Caco-2 (cell line): ENCODE data around the gene PDPN. TPM values are rescaled to one million over a fixed set of nuclear protein-coding genes. Genes with fewer than 3 reads are reported as not detected.

ENCODE experiments used
- BruUV-seq: library from RNA; stranded (reverse); fragments of 400-500 nt; replicated peaks from 2 replicates; lab custom pipeline; 2021; lab: Mats Ljungman, UMichigan
- CTCF ChIA-PET: fragments of 300-600 bp; sonication (Branson Sonifier 250); formaldehyde crosslinking; loops from one replicate; lab custom pipeline; 2022; ENCODE audit warnings: antibody characterized with exemption; lab: Charles Lee
- POLR2A ChIA-PET: fragments of 300-600 bp; sonication (Branson Sonifier 250); formaldehyde crosslinking; loops from one replicate; lab custom pipeline; 2022; ENCODE audit warnings: antibody characterized with exemption; lab: Charles Lee
- DNase-seq, 2 experiments: peaks; one replicate each; pipeline versions ENCODE4 v3.0.0 to v3.0.0-alpha.2; 2020 to 2022
- H3K27me3 ChIP-seq: replicated peaks from 2 replicates; pipeline ENCODE4 v1.6.0; 2011; ENCODE audit warnings: low read length; ENCODE audit not compliant: control insufficient read depth, insufficient read depth
- H3K36me3 ChIP-seq: 2 replicates; pipeline ENCODE4 v1.5.1; 2011; ENCODE audit warnings: low read length; ENCODE audit not compliant: control insufficient read depth, insufficient read depth
- H3K4me1 ChIP-seq: fragments of 250-450 bp; sonication (Bioruptor Pico); 2 replicates; pipeline ENCODE4 v1.5.1; 2020; ENCODE audit warnings: mild to moderate bottlenecking
- H3K4me3 ChIP-seq: 2 replicates; pipeline ENCODE4 v1.5.1; 2011; ENCODE audit warnings: low read depth, mild to moderate bottlenecking, control low read depth, low read length
- H3K9me3 ChIP-seq: fragments of 250-450 bp; sonication (Bioruptor Pico); 2 replicates; pipeline ENCODE4 v1.5.1; 2020; ENCODE audit warnings: mild to moderate bottlenecking, moderate library complexity
- H3K27ac Mint-ChIP-seq: one replicate; pipeline ENCODE4 v1.8.0; 2022; ENCODE audit warnings: mixed read lengths; ENCODE audit not compliant: unreplicated experiment
- H3K27me3 Mint-ChIP-seq: one replicate; pipeline ENCODE4 v1.8.0; 2022; ENCODE audit warnings: mixed read lengths; ENCODE audit not compliant: insufficient read depth, unreplicated experiment
- H3K36me3 Mint-ChIP-seq: one replicate; pipeline ENCODE4 v1.8.0; 2022; ENCODE audit warnings: mild to moderate bottlenecking, mixed read lengths; ENCODE audit not compliant: insufficient read depth, unreplicated experiment
- H3K4me1 Mint-ChIP-seq: one replicate; pipeline ENCODE4 v1.8.0; 2022; ENCODE audit warnings: low read depth, mixed read lengths; ENCODE audit not compliant: unreplicated experiment
- H3K4me3 Mint-ChIP-seq: one replicate; pipeline ENCODE4 v1.8.0; 2022; ENCODE audit warnings: mild to moderate bottlenecking, moderate library complexity, mixed read lengths; ENCODE audit not compliant: unreplicated experiment
- H3K9me3 Mint-ChIP-seq: one replicate; pipeline ENCODE4 v1.8.0; 2022; ENCODE audit warnings: mixed read lengths; ENCODE audit not compliant: unreplicated experiment
- intact Hi-C: fragments of 100-400 bp; cut with micrococcal nuclease; formaldehyde crosslinking; loops from one replicate; pipeline ENCODE4 v1.10.0; 2022; ENCODE audit not compliant: unreplicated experiment
- total RNA-seq: library from RNA; stranded (reverse); gene quantifications from 2 replicates; pipeline ENCODE4 v1.2.3, GENCODE V29; 2022
- TF ChIP-seq, protein P1 (sequence below), 2 experiments: fragments of 200-600 bp in 1 of 2; IDR thresholded peaks; 1 replicate in 1 of 2; 2 replicates in 1 of 2; pipeline versions ENCODE4 v1.5.1 to v1.8.0; 2011 to 2022; ENCODE audit warnings: antibody characterized with exemption in 1 of 2, control low read depth in 1 of 2, inconsistent platforms in 1 of 2, low read depth in 1 of 2, low read length in 1 of 2, mild to moderate bottlenecking in 1 of 2, moderate library complexity in 1 of 2; ENCODE audit not compliant: insufficient read depth in 1 of 2, severe bottlenecking in 1 of 2, unreplicated experiment in 1 of 2

PDPN gene
- total RNA-seq, 1 experiment from 2014 or later: not detected

DNA sequence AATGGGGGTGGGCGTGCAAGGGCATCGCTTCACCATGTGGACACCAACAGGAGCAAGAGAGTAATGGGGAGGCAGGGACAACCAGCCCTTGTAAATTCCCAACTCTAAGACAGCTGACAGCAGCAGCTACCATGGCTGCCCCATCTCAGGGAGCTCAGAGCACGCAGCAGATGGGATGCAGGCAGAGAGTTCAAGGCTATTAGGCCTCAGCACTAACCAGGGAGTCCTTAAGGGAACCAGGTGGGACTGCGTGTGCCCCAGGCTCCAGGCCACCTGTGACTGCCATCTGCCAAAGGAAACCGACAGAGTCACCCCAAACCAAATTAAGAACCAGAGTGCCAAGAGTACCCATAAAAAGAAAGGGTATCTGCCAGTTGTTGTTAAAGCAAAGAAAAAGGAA is 82.7 kb downstream of the PDPN start:
- intact Hi-C loops: loop anchor here (5.0 kb wide), 1 partner anchor 161 kb away; no protein-coding TSS in a partner anchor
- no peak overlapping the region for H3K4me3 Mint-ChIP-seq
- CTCF ChIA-PET: no interaction called here
- H3K4me1 ChIP-seq: no peaks in the 10 kb centered on the region
- no peaks in the 10 kb centered on the region for H3K27me3 Mint-ChIP-seq
- H3K36me3 Mint-ChIP-seq: no peaks in the 10 kb centered on the region
- H3K27ac Mint-ChIP-seq: no peak overlapping the region
- no peak overlapping the region for H3K4me3 ChIP-seq
- no peaks in the 10 kb centered on the region for H3K4me1 Mint-ChIP-seq
- no peak for DNase-seq
- no TSS peak for BruUV-seq
- H3K27me3 ChIP-seq: no peaks in the 10 kb centered on the region
- TF ChIP-seq, protein P1, sequence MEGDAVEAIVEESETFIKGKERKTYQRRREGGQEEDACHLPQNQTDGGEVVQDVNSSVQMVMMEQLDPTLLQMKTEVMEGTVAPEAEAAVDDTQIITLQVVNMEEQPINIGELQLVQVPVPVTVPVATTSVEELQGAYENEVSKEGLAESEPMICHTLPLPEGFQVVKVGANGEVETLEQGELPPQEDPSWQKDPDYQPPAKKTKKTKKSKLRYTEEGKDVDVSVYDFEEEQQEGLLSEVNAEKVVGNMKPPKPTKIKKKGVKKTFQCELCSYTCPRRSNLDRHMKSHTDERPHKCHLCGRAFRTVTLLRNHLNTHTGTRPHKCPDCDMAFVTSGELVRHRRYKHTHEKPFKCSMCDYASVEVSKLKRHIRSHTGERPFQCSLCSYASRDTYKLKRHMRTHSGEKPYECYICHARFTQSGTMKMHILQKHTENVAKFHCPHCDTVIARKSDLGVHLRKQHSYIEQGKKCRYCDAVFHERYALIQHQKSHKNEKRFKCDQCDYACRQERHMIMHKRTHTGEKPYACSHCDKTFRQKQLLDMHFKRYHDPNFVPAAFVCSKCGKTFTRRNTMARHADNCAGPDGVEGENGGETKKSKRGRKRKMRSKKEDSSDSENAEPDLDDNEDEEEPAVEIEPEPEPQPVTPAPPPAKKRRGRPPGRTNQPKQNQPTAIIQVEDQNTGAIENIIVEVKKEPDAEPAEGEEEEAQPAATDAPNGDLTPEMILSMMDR (IDR thresholded peaks at IDR 0.05; ENCODE audit: insufficient read depth in 1 of 2, low read depth in 1 of 2, low read length in 1 of 2, severe bottlenecking in 1 of 2, unreplicated experiment in 1 of 2): no peak
- no peaks in the 10 kb centered on the region for H3K9me3 Mint-ChIP-seq
- H3K9me3 ChIP-seq: no peaks in the 10 kb centered on the region
- no peaks in the 10 kb centered on the region for H3K36me3 ChIP-seq
- POLR2A ChIA-PET: interaction anchor here (0.5 kb wide), 1 partner anchor 67 kb away, joined by 4 read pairs; no protein-coding TSS in a partner anchor

Other genes starting within 250 kb of the PDPN start
- not detected in 2 replicates for gene PRAMEF14, start 236.7 kb upstream of the PDPN start, total RNA-seq
- gene PRAMEF19, start 211.9 kb upstream of the PDPN start, total RNA-seq: not detected in 2 replicates
- not detected in 2 replicates for gene PRAMEF17, start 194.2 kb upstream of the PDPN start, total RNA-seq
- gene PRAMEF20, start 173.4 kb upstream of the PDPN start, total RNA-seq: not detected in 2 replicates
- not detected in 2 replicates for gene LRRC38, start 69.8 kb upstream of the PDPN start, total RNA-seq
- gene PRDM2, start 116.4 kb downstream of the PDPN start, total RNA-seq: 29.8 and 32.7 TPM in 2 replicates